MM.1S (cell line): ENCODE measurements around the gene PPP4C.
A peak's percentile ranks its signal among the peaks of the same experiment; 100 is the strongest.

Source experiments
- DNase-seq: peaks from one replicate; pipeline ENCODE4 v3.0.0-alpha.2; 2015
- H2AFZ ChIP-seq: fragments of 300-600 bp; sonication (generic); 2 replicates; pipeline ENCODE4 v1.6.0; 2016; ENCODE audit warnings: antibody characterized with exemption, low read length
- H3F3A ChIP-seq: fragments of 300-600 bp; sonication (generic); 2 replicates; pipeline ENCODE4 v1.6.1; 2016; ENCODE audit warnings: mild to moderate bottlenecking, antibody characterized with exemption, low read length, moderate library complexity, mixed read lengths; ENCODE audit not compliant: insufficient read depth
- H3K27ac ChIP-seq: fragments of 300-600 bp; sonication (generic); 2 replicates; pipeline ENCODE4 v1.5.1; 2016; ENCODE audit warnings: mild to moderate bottlenecking, low read length
- H3K27me3 ChIP-seq: fragments of 300-600 bp; sonication (generic); replicated peaks from 2 replicates; pipeline ENCODE4 v1.6.0; 2016; ENCODE audit warnings: low read length; ENCODE audit not compliant: insufficient read depth
- H3K36me3 ChIP-seq: fragments of 300-600 bp; sonication (generic); replicated peaks from 2 replicates; pipeline ENCODE4 v1.6.1; 2016; ENCODE audit warnings: mild to moderate bottlenecking, low read length, mixed read lengths; ENCODE audit not compliant: insufficient read depth
- H3K4me1 ChIP-seq: fragments of 300-600 bp; sonication (generic); 2 replicates; pipeline ENCODE4 v1.6.1; 2016; ENCODE audit warnings: low read length, mixed read lengths
- H3K4me2 ChIP-seq: fragments of 300-600 bp; sonication (generic); 2 replicates; pipeline ENCODE4 v1.6.0; 2016; ENCODE audit warnings: low read depth, low read length
- H3K4me3 ChIP-seq: fragments of 300-600 bp; sonication (generic); 2 replicates; pipeline ENCODE4 v1.5.1; 2016; ENCODE audit warnings: low read length, mixed read lengths
- H3K79me2 ChIP-seq: fragments of 300-600 bp; sonication (generic); 2 replicates; pipeline ENCODE4 v1.6.1; 2016; ENCODE audit warnings: mixed run types, low read length, mixed read lengths
- H3K9ac ChIP-seq: fragments of 300-600 bp; sonication (generic); 2 replicates; pipeline ENCODE4 v1.6.1; 2016; ENCODE audit warnings: low read length, mixed read lengths
- H3K9me2 ChIP-seq: fragments of 300-600 bp; sonication (generic); replicated peaks from 2 replicates; pipeline ENCODE4 v1.6.1; 2016; ENCODE audit warnings: mild to moderate bottlenecking, low read length, mixed read lengths; ENCODE audit not compliant: insufficient read depth
- H3K9me3 ChIP-seq: fragments of 300-600 bp; sonication (generic); replicated peaks from 2 replicates; pipeline ENCODE4 v1.6.1; 2016; ENCODE audit warnings: mild to moderate bottlenecking, low read length, mixed read lengths; ENCODE audit not compliant: insufficient read depth
- H4K20me1 ChIP-seq: fragments of 300-600 bp; sonication (generic); 2 replicates; pipeline ENCODE4 v1.6.1; 2016; ENCODE audit warnings: mild to moderate bottlenecking, low read length, moderate library complexity, mixed read lengths; ENCODE audit not compliant: insufficient read depth
- CTCF ChIP-seq: fragments of 300-600 bp; sonication (generic); IDR thresholded peaks from 2 replicates; pipeline ENCODE4 v1.5.1; 2016; ENCODE audit warnings: antibody characterized with exemption, low read length, mixed read lengths
- EZH2 ChIP-seq: fragments of 300-600 bp; sonication (generic); optimal IDR thresholded peaks from 2 replicates; pipeline ENCODE3; 2017; ENCODE audit warnings: low read depth, mild to moderate bottlenecking, antibody characterized with exemption, low read length, mixed read lengths
- EZH2phosphoT487 ChIP-seq: fragments of 300-600 bp; sonication (generic); IDR thresholded peaks from 2 replicates; pipeline ENCODE4 v1.6.1; 2018; ENCODE audit warnings: antibody characterized with exemption, low read length

The PPP4C gene

GRCh38 chr16:30063278-30063892 lies 12.4 kb upstream of the PPP4C start:
- Histone ChIP-seq H3K36me3 (peaks cover 7% of the 10 kb centered on the region; the same call in 1 of the 2 replicates), H3K4me2 (peak overlapping the region; percentile 90), H2AFZ (peak overlapping the region; percentile 82), H3K9ac (peak overlapping the region; percentile 93), H3K27me3 (no peaks in the 10 kb centered on the region), H3K79me2 (peaks cover 43% of the 10 kb centered on the region), H3K27ac (peak overlapping the region; percentile 95), H4K20me1 (peaks cover 7% of the 10 kb centered on the region), H3K9me3 (no peaks in the 10 kb centered on the region), H3K4me3 (peak overlapping the region; percentile 92), H3K9me2 (no peaks in the 10 kb centered on the region), H3K4me1 (peaks cover 20% of the 10 kb centered on the region), H3F3A (peaks cover 22% of the 10 kb centered on the region)
- no peak for DNase-seq
- TF ChIP-seq EZH2phosphoT487: no peak
- TF ChIP-seq EZH2: no peak
- no peak for TF ChIP-seq CTCF

GRCh38 chr16:30063893-30064728 lies 11.7 kb upstream of the PPP4C start:
- no peaks in the 10 kb centered on the region for H3K27me3 ChIP-seq
- peak; percentile 89 for DNase-seq
- H3K27ac ChIP-seq: peak overlapping the region; percentile 95
- peak overlapping the region; percentile 92 for H3K4me3 ChIP-seq
- no peaks in the 10 kb centered on the region for H3K9me3 ChIP-seq
- H4K20me1 ChIP-seq: peaks cover 12% of the 10 kb centered on the region
- H3K9me2 ChIP-seq: no peaks in the 10 kb centered on the region
- H3K36me3 ChIP-seq: peaks cover 13% of the 10 kb centered on the region
- H3K79me2 ChIP-seq: peaks cover 50% of the 10 kb centered on the region
- H3K9ac ChIP-seq: peak overlapping the region; percentile 93
- peaks cover 22% of the 10 kb centered on the region for H3K4me1 ChIP-seq
- peak overlapping the region; percentile 82 for H2AFZ ChIP-seq
- H3K4me2 ChIP-seq: peak overlapping the region; percentile 90
- TF ChIP-seq CTCF: peak; percentile 50
- TF ChIP-seq EZH2: no peak
- peaks cover 22% of the 10 kb centered on the region for H3F3A ChIP-seq

GRCh38 chr16:30064729-30065101 lies 11.1 kb upstream of the PPP4C start:
- H3K36me3 ChIP-seq: peaks cover 19% of the 10 kb centered on the region
- H2AFZ ChIP-seq: peak overlapping the region; percentile 82
- no peaks in the 10 kb centered on the region for H3K9me3 ChIP-seq
- peaks cover 56% of the 10 kb centered on the region for H3K79me2 ChIP-seq
- H3K4me1 ChIP-seq: peaks cover 22% of the 10 kb centered on the region
- peak overlapping the region; percentile 92 for H3K4me3 ChIP-seq
- peak overlapping the region; percentile 93 for H3K9ac ChIP-seq
- peak overlapping the region; percentile 95 for H3K27ac ChIP-seq
- H3K4me2 ChIP-seq: peak overlapping the region; percentile 90
- DNase-seq: no peak
- TF ChIP-seq CTCF (no peak), EZH2 (no peak), EZH2phosphoT487 (no peak)
- H3F3A ChIP-seq: peaks cover 27% of the 10 kb centered on the region
- no peaks in the 10 kb centered on the region for H3K27me3 ChIP-seq
- no peaks in the 10 kb centered on the region for H3K9me2 ChIP-seq
- H4K20me1 ChIP-seq: peaks cover 16% of the 10 kb centered on the region
